HepG2 (cell line): ENCODE measurements around the gene FILIP1. TPM values are rescaled to one million over a fixed set of nuclear protein-coding genes. Genes with fewer than 3 reads are reported as not detected.

ENCODE experiments used
- CEBPG ChIP-seq: IDR thresholded peaks from 2 replicates; pipeline ENCODE4 v1.6.1; 2016
- HNRNPUL1 ChIP-seq: fragments of 200-400 bp; formaldehyde crosslinking; IDR thresholded peaks from 2 replicates; pipeline ENCODE4 v1.6.1; 2017; ENCODE audit warnings: low read depth, mild to moderate bottlenecking, low read length, moderate library complexity
- HOXD1 ChIP-seq: sonication (generic); formaldehyde crosslinking; IDR thresholded peaks from 2 replicates; pipeline ENCODE4 v1.5.0; 2020; ENCODE audit warnings: missing genetic modification reagents
- POLR2AphosphoS5 ChIP-seq: IDR thresholded peaks from 2 replicates; pipeline ENCODE4 v1.6.1; 2012; ENCODE audit warnings: low read depth, low read length
- SOX5 ChIP-seq: IDR thresholded peaks from 2 replicates; pipeline ENCODE4 v1.6.1; 2016; ENCODE audit warnings: borderline replicate concordance
- SUZ12 ChIP-seq: fragments of 150-350 bp; IDR thresholded peaks from 2 replicates; pipeline ENCODE4 v1.6.1; 2014; ENCODE audit warnings: low read depth, low read length
- YY1 ChIP-seq: IDR thresholded peaks from 2 replicates; pipeline ENCODE4 v1.6.1; 2011; ENCODE audit warnings: low read length, low read depth, moderate library complexity, mild to moderate bottlenecking; ENCODE audit not compliant: insufficient read depth, insufficient replicate concordance
- polyA plus RNA-seq, 8 experiments: library from polyadenylated mRNA; depleted of rRNA in 3 of 8; stranded (reverse) in 7 of 8; unstranded in 1 of 8; fragments of >200 nt; fragmentation: Illumina TruSeq in 4 of 8; extraction: Trizol in 4 of 8; gene quantifications; 2 replicates each; pipeline versions ENCODE4 v1.2.1 to v1.2.3, GENCODE V29; 2011 to 2016; ENCODE audit warnings: low read depth in 4 of 8, missing spikeins in 1 of 8, mixed read lengths in 1 of 8; ENCODE audit not compliant: insufficient read depth in 1 of 8
- total RNA-seq, 5 experiments: library from RNA; depleted of rRNA; stranded (reverse); fragments of >200 nt; fragmentation: Illumina TruSeq; extraction: Trizol; gene quantifications; 2 replicates each; pipeline ENCODE4 v1.2.3, GENCODE V29; 2016; ENCODE audit warnings: low read depth in 1 of 5
- TF ChIP-seq, protein P1 (sequence below): sonication (generic); formaldehyde crosslinking; IDR thresholded peaks from 2 replicates; pipeline ENCODE4 v1.4.0; 2020; ENCODE audit warnings: missing genetic modification reagents
- TF ChIP-seq, protein P2 (sequence below): sonication (generic); formaldehyde crosslinking; IDR thresholded peaks from 2 replicates; pipeline ENCODE4 v1.4.0; 2020; ENCODE audit warnings: mild to moderate bottlenecking, missing genetic modification reagents
- TF ChIP-seq, protein P3 (sequence below): sonication (generic); formaldehyde crosslinking; IDR thresholded peaks from 2 replicates; pipeline ENCODE4 v1.4.0; 2020; ENCODE audit warnings: missing genetic modification reagents; ENCODE audit errors: not compliant biosample characterization

Gene FILIP1
- total and polyA plus RNA-seq, 2 of the 13 experiments (the other 11 are each of a cell fraction or from before 2014, with no cell fraction given): not detected

DNA sequence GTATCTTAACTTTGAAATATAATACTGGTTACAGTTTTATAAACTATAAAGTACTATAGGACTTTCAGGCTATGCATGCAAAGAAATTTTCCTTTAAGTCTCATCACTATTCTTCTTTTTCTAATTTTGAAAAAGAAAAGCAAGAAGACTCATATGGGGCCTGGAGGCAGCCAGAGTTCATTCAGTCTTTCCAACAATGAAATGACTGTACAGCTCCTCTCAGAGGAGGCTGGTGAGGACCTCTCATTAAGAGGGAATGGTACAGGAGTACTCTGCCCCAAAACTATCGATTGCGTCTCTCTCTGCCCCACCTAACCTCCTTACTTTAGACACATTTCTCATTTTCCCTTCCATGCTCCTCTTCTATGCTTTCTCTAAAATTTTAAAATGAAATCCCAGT lies 66.3 kb downstream of the FILIP1 start (continued):
- TF ChIP-seq, protein P1, sequence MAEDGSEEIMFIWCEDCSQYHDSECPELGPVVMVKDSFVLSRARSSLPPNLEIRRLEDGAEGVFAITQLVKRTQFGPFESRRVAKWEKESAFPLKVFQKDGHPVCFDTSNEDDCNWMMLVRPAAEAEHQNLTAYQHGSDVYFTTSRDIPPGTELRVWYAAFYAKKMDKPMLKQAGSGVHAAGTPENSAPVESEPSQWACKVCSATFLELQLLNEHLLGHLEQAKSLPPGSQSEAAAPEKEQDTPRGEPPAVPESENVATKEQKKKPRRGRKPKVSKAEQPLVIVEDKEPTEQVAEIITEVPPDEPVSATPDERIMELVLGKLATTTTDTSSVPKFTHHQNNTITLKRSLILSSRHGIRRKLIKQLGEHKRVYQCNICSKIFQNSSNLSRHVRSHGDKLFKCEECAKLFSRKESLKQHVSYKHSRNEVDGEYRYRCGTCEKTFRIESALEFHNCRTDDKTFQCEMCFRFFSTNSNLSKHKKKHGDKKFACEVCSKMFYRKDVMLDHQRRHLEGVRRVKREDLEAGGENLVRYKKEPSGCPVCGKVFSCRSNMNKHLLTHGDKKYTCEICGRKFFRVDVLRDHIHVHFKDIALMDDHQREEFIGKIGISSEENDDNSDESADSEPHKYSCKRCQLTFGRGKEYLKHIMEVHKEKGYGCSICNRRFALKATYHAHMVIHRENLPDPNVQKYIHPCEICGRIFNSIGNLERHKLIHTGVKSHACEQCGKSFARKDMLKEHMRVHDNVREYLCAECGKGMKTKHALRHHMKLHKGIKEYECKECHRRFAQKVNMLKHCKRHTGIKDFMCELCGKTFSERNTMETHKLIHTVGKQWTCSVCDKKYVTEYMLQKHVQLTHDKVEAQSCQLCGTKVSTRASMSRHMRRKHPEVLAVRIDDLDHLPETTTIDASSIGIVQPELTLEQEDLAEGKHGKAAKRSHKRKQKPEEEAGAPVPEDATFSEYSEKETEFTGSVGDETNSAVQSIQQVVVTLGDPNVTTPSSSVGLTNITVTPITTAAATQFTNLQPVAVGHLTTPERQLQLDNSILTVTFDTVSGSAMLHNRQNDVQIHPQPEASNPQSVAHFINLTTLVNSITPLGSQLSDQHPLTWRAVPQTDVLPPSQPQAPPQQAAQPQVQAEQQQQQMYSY (CRISPR knock-in tag): no peak
- TF ChIP-seq POLR2AphosphoS5 (no peak), SOX5 (CRISPR knock-in tag) (no peak), YY1 (no peak), SUZ12 (no peak), HNRNPUL1 (no peak), HOXD1 (CRISPR knock-in tag) (no peak), CEBPG (CRISPR knock-in tag) (no peak)
- TF ChIP-seq, protein P2, sequence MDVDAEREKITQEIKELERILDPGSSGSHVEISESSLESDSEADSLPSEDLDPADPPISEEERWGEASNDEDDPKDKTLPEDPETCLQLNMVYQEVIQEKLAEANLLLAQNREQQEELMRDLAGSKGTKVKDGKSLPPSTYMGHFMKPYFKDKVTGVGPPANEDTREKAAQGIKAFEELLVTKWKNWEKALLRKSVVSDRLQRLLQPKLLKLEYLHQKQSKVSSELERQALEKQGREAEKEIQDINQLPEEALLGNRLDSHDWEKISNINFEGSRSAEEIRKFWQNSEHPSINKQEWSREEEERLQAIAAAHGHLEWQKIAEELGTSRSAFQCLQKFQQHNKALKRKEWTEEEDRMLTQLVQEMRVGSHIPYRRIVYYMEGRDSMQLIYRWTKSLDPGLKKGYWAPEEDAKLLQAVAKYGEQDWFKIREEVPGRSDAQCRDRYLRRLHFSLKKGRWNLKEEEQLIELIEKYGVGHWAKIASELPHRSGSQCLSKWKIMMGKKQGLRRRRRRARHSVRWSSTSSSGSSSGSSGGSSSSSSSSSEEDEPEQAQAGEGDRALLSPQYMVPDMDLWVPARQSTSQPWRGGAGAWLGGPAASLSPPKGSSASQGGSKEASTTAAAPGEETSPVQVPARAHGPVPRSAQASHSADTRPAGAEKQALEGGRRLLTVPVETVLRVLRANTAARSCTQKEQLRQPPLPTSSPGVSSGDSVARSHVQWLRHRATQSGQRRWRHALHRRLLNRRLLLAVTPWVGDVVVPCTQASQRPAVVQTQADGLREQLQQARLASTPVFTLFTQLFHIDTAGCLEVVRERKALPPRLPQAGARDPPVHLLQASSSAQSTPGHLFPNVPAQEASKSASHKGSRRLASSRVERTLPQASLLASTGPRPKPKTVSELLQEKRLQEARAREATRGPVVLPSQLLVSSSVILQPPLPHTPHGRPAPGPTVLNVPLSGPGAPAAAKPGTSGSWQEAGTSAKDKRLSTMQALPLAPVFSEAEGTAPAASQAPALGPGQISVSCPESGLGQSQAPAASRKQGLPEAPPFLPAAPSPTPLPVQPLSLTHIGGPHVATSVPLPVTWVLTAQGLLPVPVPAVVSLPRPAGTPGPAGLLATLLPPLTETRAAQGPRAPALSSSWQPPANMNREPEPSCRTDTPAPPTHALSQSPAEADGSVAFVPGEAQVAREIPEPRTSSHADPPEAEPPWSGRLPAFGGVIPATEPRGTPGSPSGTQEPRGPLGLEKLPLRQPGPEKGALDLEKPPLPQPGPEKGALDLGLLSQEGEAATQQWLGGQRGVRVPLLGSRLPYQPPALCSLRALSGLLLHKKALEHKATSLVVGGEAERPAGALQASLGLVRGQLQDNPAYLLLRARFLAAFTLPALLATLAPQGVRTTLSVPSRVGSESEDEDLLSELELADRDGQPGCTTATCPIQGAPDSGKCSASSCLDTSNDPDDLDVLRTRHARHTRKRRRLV (CRISPR knock-in tag): no peak
- TF ChIP-seq, protein P3, sequence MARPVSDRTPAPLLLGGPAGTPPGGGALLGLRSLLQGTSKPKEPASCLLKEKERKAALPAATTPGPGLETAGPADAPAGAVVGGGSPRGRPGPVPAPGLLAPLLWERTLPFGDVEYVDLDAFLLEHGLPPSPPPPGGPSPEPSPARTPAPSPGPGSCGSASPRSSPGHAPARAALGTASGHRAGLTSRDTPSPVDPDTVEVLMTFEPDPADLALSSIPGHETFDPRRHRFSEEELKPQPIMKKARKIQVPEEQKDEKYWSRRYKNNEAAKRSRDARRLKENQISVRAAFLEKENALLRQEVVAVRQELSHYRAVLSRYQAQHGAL (CRISPR knock-in tag): no peak
